Naive thymus-derived CD8-positive, alpha-beta T cell (primary cell): ENCODE measurements around the gene NMNAT2. TPM values are rescaled to one million over a fixed set of nuclear protein-coding genes. Genes with fewer than 3 reads are reported as not detected.

Source experiments
- ATAC-seq, 2 donors: fragments of 150-1000 bp; cut with Tn5 transposase in 1 of 2; sonication (Bioruptor Pico), chemical (Tn5 transposase) in 1 of 2; 1 replicate in 1 of 2; 2 replicates in 1 of 2; pipeline ENCODE4 v1.10.0; 2021; ENCODE audit warnings: mild to moderate bottlenecking in 2 of 2, moderate library complexity in 2 of 2
- POLR2A ChIA-PET: fragments of 350-600 bp; sonication (Branson Sonifier 250); formaldehyde crosslinking; loops from one replicate; lab custom pipeline; 2021; ENCODE audit warnings: antibody characterized with exemption; lab: Charles Lee
- DNase-seq, 10 donors: peaks; one replicate each; pipeline versions ENCODE4 v3.0.0 to v3.0.0-alpha.2; 2020 to 2022
- H3K27ac Mint-ChIP-seq, 10 donors: one replicate each; pipeline ENCODE4 v1.8.0; 2020 to 2022; ENCODE audit warnings: mild to moderate bottlenecking in 10 of 10, mixed read lengths in 10 of 10, moderate library complexity in 4 of 10, inconsistent platforms in 1 of 10
- H3K27me3 Mint-ChIP-seq, 5 donors: one replicate each; pipeline ENCODE4 v1.8.0; 2021 to 2022; ENCODE audit warnings: mixed read lengths in 5 of 5
- H3K36me3 Mint-ChIP-seq, 3 donors: one replicate each; pipeline ENCODE4 v1.8.0; 2020 to 2022; ENCODE audit warnings: mixed read lengths in 3 of 3, mild to moderate bottlenecking in 2 of 3, inconsistent platforms in 1 of 3
- H3K4me1 Mint-ChIP-seq, 4 donors: one replicate each; pipeline ENCODE4 v1.8.0; 2021 to 2022; ENCODE audit warnings: mixed read lengths in 4 of 4
- H3K4me3 Mint-ChIP-seq, 10 donors: one replicate each; pipeline ENCODE4 v1.8.0; 2020 to 2022; ENCODE audit warnings: mild to moderate bottlenecking in 10 of 10, mixed read lengths in 10 of 10, moderate library complexity in 6 of 10, inconsistent platforms in 1 of 10
- H3K9me3 Mint-ChIP-seq, 9 donors: one replicate each; pipeline ENCODE4 v1.8.0; 2020 to 2022; ENCODE audit warnings: mixed read lengths in 9 of 9, mild to moderate bottlenecking in 3 of 9, inconsistent platforms in 1 of 9, moderate library complexity in 1 of 9
- polyA plus RNA-seq, 3 donors: library from polyadenylated mRNA; unstranded; fragments of 300-500 nt; fragmentation: Illumina TruSeq; gene quantifications; one replicate each; pipeline ENCODE4 v1.2.3, GENCODE V29; 2021
- total RNA-seq, 8 experiments: library from RNA in 2 of 8; stranded (reverse) in 2 of 8; gene quantifications; one replicate each; pipeline ENCODE4 v1.2.3 and lab custom pipeline; 2021 to 2026

NMNAT2 gene
- total and polyA plus RNA-seq, 5 experiments from 2014 or later = not detected

- H3K4me1 Mint-ChIP-seq = no peaks in the 10 kb centered on the region
- peaks cover 10 to 37% (median 19%) of the 10 kb centered on the region in 5 donors for H3K27me3 Mint-ChIP-seq
- no peak overlapping the region for H3K4me3 Mint-ChIP-seq
- no peak overlapping the region for H3K27ac Mint-ChIP-seq
- ATAC-seq = no peak
- H3K9me3 Mint-ChIP-seq = peaks cover 0 to 5% (median 0%) of the 10 kb centered on the region in 9 donors
- POLR2A ChIA-PET = no interaction called here
- DNase-seq = no peak
- H3K36me3 Mint-ChIP-seq = peaks cover 0 to 8% (median 0%) of the 10 kb centered on the region in 3 donors
These were observed 42.8 kb downstream of the NMNAT2 start for GRCh38 chr1:183375381-183375780.

GRCh38 chr1:183374825-183375224 is 43.4 kb downstream of the NMNAT2 start:
- H3K4me1 Mint-ChIP-seq = no peaks in the 10 kb centered on the region
- DNase-seq = no peak
- H3K4me3 Mint-ChIP-seq = no peak overlapping the region
- H3K9me3 Mint-ChIP-seq = peaks cover 0 to 5% (median 0%) of the 10 kb centered on the region in 9 donors
- peaks cover 11 to 37% (median 21%) of the 10 kb centered on the region in 5 donors for H3K27me3 Mint-ChIP-seq
- H3K27ac Mint-ChIP-seq = no peak overlapping the region
- POLR2A ChIA-PET = no interaction called here
- H3K36me3 Mint-ChIP-seq = peaks cover 0 to 8% (median 0%) of the 10 kb centered on the region in 3 donors
- ATAC-seq = no peak

DNA sequence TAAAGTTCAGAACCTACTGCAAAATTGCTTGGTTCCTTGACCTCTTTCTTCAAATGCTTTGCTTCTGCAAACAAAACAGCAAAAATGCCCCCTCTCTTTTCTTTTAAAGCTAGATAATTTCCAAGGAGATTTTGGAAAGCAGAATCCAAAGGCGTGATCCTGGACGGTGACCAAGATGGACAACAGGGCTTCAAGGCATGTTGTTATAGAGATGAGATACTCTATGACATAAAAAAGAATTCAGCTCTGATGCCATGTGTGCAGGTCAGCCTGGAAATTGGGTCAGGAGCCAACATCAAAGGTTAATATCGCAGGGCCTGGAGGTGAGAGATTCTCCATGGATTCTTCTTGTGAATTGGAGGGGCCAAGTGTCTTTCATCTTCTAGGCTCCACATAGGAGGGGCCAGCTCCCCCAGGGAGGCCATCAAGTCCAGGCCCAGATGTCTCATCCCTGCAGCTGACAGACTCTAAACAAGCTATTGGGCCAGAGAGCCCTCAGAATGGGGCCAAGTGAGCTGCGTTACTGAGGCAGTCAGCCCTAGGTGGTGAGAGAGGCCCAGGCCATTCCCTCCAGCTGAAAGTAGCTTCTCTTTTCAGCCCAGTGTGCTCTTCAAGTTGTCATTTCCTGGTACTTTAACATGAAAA is 45.5 kb downstream of the NMNAT2 start:
- Mint-ChIP-seq H3K4me3 (no peak overlapping the region), H3K27me3 (peaks cover 12 to 55% (median 27%) of the 10 kb centered on the region in 5 donors), H3K36me3 (peaks cover 0 to 8% (median 0%) of the 10 kb centered on the region in 3 donors), H3K9me3 (peaks cover 0 to 5% (median 0%) of the 10 kb centered on the region in 9 donors), H3K27ac (no peak overlapping the region), H3K4me1 (no peaks in the 10 kb centered on the region)
- POLR2A ChIA-PET = no interaction called here
- ATAC-seq (no peak), DNase-seq (no peak)

DNA sequence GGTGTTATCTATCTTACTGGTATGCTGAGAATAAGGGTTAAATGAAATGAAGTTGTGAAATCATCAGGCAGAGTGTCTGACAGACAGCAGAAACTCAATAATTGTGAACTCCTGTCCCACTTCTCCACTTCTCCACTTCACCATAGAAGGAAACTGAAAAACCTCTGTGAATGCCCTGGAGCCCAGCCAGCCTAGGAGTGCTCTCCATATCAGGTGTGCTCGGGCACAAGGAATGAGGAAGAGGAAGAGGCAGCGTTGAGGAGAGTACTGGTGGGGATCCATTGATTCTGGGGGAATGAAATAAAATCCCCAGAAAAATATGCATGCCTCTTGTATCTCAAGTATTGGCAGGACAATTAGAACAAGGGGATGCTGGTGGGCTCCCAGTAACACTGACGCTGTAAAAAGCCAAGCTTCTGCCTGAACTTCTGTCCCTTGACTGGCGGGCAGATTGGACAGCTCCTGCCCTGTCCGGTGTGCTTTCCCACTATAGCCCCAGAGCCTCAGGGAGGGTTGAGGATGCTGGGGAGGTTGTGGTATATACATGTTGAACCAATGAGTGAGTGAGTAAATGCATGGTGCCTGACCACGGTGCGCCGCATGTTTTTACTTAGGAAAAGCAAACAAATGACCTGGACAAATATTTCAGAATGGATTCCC is 47.7 kb downstream of the NMNAT2 start:
- Mint-ChIP-seq H3K36me3 (no peaks in the 10 kb centered on the region), H3K4me1 (no peaks in the 10 kb centered on the region), H3K4me3 (no peak overlapping the region), H3K27me3 (peaks cover 9 to 50% (median 24%) of the 10 kb centered on the region in 5 donors), H3K9me3 (no peaks in the 10 kb centered on the region), H3K27ac (no peak overlapping the region)
- ATAC-seq (no peak), DNase-seq (no peak)
- POLR2A ChIA-PET = no interaction called here

DNA sequence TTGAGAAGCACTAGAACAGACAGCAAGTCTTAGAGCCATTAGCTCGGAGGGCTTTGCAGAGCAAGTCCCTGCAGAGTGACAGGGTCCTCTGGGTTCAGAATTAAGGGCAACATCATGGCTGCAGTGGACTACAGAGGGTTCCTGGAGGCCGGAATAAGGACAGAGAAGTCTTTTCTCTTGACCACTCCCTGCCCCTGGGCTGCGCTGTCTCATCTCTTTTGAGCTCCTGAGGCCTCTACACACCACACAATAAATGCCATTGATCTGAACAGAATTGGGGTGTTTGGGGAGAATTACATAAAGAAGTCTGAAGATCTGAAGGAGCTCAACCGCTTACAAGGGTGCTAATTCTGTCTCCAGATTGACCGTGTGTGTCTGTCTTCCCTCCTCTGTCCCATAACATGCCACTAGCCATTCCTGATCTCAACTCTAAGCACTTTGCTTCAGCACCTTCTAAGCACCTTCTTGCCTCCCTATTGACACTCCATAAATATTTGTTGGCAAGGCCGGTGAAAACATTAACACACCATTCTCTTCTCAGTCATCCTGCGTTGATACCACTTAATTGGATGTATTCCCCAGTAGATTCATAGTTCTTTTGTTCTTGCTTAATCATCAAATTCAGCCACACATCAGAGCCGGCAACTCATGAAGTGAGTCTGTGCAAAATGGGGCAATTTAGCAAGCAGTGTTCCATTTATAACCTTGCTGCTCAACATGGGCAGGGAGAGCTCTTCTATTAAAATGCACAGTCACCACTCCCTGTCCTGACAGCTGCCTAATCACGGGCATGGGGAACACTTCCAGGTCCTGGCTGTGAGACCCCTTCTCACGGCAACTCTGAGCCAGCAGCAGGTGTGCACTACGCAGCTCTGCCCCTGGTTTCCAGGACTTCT is 49.7 kb downstream of the NMNAT2 start:
- Mint-ChIP-seq H3K9me3 (no peaks in the 10 kb centered on the region), H3K27ac (peak overlapping the region in 1 of 10 donors; percentile 49), H3K27me3 (peaks cover 7 to 61% (median 28%) of the 10 kb centered on the region in 5 donors), H3K4me3 (no peak overlapping the region), H3K4me1 (no peaks in the 10 kb centered on the region), H3K36me3 (no peaks in the 10 kb centered on the region)
- DNase-seq (no peak), ATAC-seq (no peak)
- POLR2A ChIA-PET = no interaction called here

GRCh38 chr1:183366116-183366515 is 52.1 kb downstream of the NMNAT2 start:
- Mint-ChIP-seq H3K27ac (no peak overlapping the region), H3K4me1 (no peaks in the 10 kb centered on the region), H3K4me3 (no peak overlapping the region), H3K36me3 (no peaks in the 10 kb centered on the region), H3K27me3 (peaks cover 12 to 75% (median 35%) of the 10 kb centered on the region in 5 donors), H3K9me3 (no peaks in the 10 kb centered on the region)
- ATAC-seq (no peak), DNase-seq (no peak)
- POLR2A ChIA-PET = no interaction called here

GRCh38 chr1:183365676-183366075 is 52.5 kb downstream of the NMNAT2 start:
- ATAC-seq = no peak
- Mint-ChIP-seq H3K9me3 (no peaks in the 10 kb centered on the region), H3K4me3 (no peak overlapping the region)

DNA sequence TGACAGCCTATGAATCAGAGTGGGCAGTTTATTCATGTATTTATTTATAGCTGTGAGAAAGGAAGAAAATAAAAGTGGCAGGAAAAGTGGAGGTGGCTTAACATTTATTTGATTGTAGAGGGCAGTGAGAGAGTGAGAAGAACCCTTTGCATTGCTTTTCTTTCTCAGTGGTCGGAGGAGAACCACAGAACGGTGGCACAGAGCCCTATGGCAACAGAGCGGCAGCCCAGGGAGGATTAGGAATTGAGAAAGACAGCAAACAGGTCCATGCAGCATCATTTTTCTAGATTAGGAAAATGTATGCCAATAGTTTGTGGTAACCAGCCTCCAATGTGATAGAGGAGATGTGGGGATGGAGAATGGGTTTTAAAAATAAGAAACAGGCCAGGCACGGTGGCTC is 53.1 kb downstream of the NMNAT2 start:
- Mint-ChIP-seq H3K4me1 (no peaks in the 10 kb centered on the region), H3K36me3 (no peaks in the 10 kb centered on the region), H3K4me3 (no peak overlapping the region), H3K27me3 (peaks cover 12 to 75% (median 25%) of the 10 kb centered on the region in 5 donors), H3K9me3 (no peaks in the 10 kb centered on the region), H3K27ac (no peak overlapping the region)
- ATAC-seq (no peak), DNase-seq (no peak)
- POLR2A ChIA-PET = no interaction called here

More at GRCh38 chr1:183365676-183366075, 52.5 kb downstream of the NMNAT2 start:
- no peaks in the 10 kb centered on the region for H3K36me3 Mint-ChIP-seq
- DNase-seq = no peak
- no peak overlapping the region for H3K27ac Mint-ChIP-seq
- H3K4me1 Mint-ChIP-seq = no peaks in the 10 kb centered on the region
- POLR2A ChIA-PET = no interaction called here
- peaks cover 12 to 75% (median 30%) of the 10 kb centered on the region in 5 donors for H3K27me3 Mint-ChIP-seq

DNA sequence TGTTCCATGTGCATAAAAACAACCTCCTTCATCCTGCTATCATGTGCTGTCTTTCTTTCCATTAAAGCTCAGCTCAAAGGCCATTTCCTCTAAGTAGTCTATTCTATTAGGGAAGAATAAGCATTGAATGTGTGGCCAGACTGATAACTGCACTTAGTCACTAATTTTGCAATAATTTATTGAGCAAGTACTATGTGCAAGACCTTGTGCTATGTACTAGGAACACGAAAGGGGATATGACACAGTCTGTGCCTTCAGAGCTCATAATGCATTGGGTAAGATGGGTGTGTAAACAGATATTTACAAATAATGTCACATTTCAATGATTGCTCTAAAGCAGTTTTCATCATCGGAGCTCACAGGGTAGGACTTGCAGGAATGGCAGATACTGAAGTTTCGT is 54.2 kb downstream of the NMNAT2 start:
- DNase-seq (no peak), ATAC-seq (no peak)
- H3K27me3 Mint-ChIP-seq = peaks cover 12 to 75% (median 25%) of the 10 kb centered on the region in 5 donors
- H3K4me3 Mint-ChIP-seq = no peak overlapping the region
- POLR2A ChIA-PET = no interaction called here
- no peaks in the 10 kb centered on the region for H3K4me1 Mint-ChIP-seq
- no peak overlapping the region for H3K27ac Mint-ChIP-seq
- H3K36me3 Mint-ChIP-seq = no peaks in the 10 kb centered on the region
- no peaks in the 10 kb centered on the region for H3K9me3 Mint-ChIP-seq

- H3K9me3 Mint-ChIP-seq = peaks cover 0 to 3% (median 0%) of the 10 kb centered on the region in 9 donors
- no peak overlapping the region for H3K27ac Mint-ChIP-seq
- H3K27me3 Mint-ChIP-seq = peaks cover 15 to 68% (median 19%) of the 10 kb centered on the region in 5 donors
- no peak for DNase-seq
- no peaks in the 10 kb centered on the region for H3K4me1 Mint-ChIP-seq
- POLR2A ChIA-PET = no interaction called here
- H3K4me3 Mint-ChIP-seq = no peak overlapping the region
- ATAC-seq = no peak
- H3K36me3 Mint-ChIP-seq = no peaks in the 10 kb centered on the region
These were observed 57.1 kb downstream of the NMNAT2 start for GRCh38 chr1:183361081-183361480.

DNA sequence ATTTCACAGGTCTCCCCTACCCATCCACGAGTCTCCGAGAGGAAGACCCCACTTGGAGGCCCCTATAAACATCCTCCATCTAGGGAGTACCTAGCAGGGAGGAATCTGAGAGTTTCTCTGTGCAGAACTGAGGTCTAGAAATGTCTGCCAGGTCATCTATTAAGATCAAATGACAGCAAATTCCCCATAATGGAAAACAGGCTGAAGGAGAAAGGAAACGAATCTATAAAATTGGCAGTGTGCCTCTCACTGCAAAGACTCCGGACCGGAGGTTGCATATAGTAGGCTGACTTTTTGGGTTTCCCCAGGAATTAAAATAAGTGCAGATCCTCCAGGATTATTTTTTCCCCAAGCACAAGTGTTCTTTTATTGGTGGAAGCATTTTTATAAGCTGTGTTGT is 57.7 kb downstream of the NMNAT2 start:
- Mint-ChIP-seq H3K4me3 (no peak overlapping the region), H3K27ac (no peak overlapping the region), H3K27me3 (peaks cover 13 to 63% (median 16%) of the 10 kb centered on the region in 5 donors), H3K4me1 (no peaks in the 10 kb centered on the region), H3K36me3 (no peaks in the 10 kb centered on the region), H3K9me3 (peaks cover 0 to 3% (median 0%) of the 10 kb centered on the region in 9 donors)
- no peak for DNase-seq
- POLR2A ChIA-PET = no interaction called here
- ATAC-seq = no peak

GRCh38 chr1:183356534-183357182 is 61.5 kb downstream of the NMNAT2 start:
- POLR2A ChIA-PET = no interaction called here
- Mint-ChIP-seq H3K9me3 (peaks cover 0 to 3% (median 0%) of the 10 kb centered on the region in 9 donors), H3K27me3 (peaks cover 2 to 45% (median 10%) of the 10 kb centered on the region in 5 donors), H3K27ac (no peak overlapping the region), H3K36me3 (no peaks in the 10 kb centered on the region), H3K4me1 (no peaks in the 10 kb centered on the region), H3K4me3 (no peak overlapping the region)
- DNase-seq (no peak), ATAC-seq (no peak)
